GM10248 (cell line): ENCODE results near the gene PIP4K2A.
A peak's percentile ranks its signal among the peaks of the same experiment; 100 is the strongest.

Experiments
- CTCF ChIA-PET: fragments of 300-600 bp; sonication (Branson Sonifier 250); formaldehyde crosslinking; extraction: SDS; loops from one replicate; lab custom pipeline; 2021; ENCODE audit warnings: antibody characterized with exemption; lab: Yijun Ruan, JAX
- POLR2A ChIA-PET: fragments of 350-650 bp; sonication (Branson Sonifier 250); formaldehyde crosslinking; extraction: SDS; loops from one replicate; lab custom pipeline; 2020; ENCODE audit warnings: antibody characterized with exemption; lab: Yijun Ruan, JAX
- DNase-seq: peaks from one replicate; pipeline ENCODE4 v3.0.0; 2012; ENCODE audit errors: extremely low spot score
- CTCF ChIP-seq: IDR thresholded peaks from 2 replicates; pipeline ENCODE4 v1.5.1; 2012; ENCODE audit warnings: mild to moderate bottlenecking, low read depth; ENCODE audit errors: extremely low read depth, missing control alignments, control extremely low read depth

PIP4K2A gene

GRCh38 chr10:22690158-22690557 is 24.2 kb downstream of the PIP4K2A start:
- no peak for TF ChIP-seq CTCF
- no peak for DNase-seq
- POLR2A ChIA-PET: no interaction called here
- CTCF ChIA-PET: interaction anchor here (1.0 to 1.6 kb wide), 2 partner anchors 12 to 59 kb away, joined by 3 to 8 read pairs; no protein-coding TSS in a partner anchor

DNA sequence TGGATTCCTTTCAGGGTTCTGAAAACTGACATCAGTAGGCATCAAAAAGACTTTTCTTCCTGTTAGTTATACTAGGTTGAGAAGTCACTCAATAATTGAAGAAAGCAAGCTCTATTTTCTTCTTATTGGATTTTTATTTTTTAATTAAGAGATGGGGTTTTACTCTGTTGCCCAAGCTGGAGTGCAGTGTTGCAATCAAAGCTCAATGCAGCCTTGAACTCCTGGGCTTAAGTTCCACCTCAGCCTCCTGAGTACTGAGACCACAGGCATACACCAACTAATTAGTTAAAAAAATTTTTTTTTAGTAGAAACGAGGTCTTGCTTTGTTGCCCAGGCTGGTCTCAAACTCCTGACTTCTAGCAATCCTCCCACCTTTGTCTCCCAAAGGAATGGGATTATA is 28.0 kb downstream of the PIP4K2A start:
- no peak for TF ChIP-seq CTCF
- DNase-seq: no peak
- ChIA-PET POLR2A (no interaction called here), CTCF (no interaction called here)

GRCh38 chr10:22685926-22686325 is 28.5 kb downstream of the PIP4K2A start:
- no peak for DNase-seq
- TF ChIP-seq CTCF: no peak
- ChIA-PET POLR2A (no interaction called here), CTCF (interaction anchor here (1.9 kb wide), 1 partner anchor 15 kb away, joined by 7 read pairs; no protein-coding TSS in a partner anchor)

GRCh38 chr10:22684699-22685098 is 29.7 kb downstream of the PIP4K2A start:
- TF ChIP-seq CTCF: no peak
- no peak for DNase-seq
- CTCF ChIA-PET: interaction anchor here (0.8 to 2.3 kb wide), 6 partner anchors 8 to 83 kb away, joined by 3 to 7 read pairs (median 5); no protein-coding TSS in a partner anchor
- POLR2A ChIA-PET: interaction anchor here (1.0 to 1.2 kb wide), 2 partner anchors 20 to 79 kb away, joined by 3 to 4 read pairs; no protein-coding TSS in a partner anchor

DNA sequence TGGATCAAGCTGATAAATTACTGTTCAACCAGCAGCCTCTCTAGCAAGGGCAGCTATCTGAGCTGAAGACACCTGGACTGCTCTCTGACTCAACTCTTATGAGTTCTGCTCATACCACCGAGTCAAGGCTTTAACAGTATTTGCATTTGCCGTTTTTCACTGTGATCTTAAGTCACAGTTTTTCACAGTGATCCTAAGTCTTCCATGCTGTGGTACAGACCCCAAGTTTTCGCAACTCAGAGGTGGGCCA is 31.3 kb downstream of the PIP4K2A start:
- POLR2A ChIA-PET: interaction anchor here (1.0 to 1.1 kb wide), 2 partner anchors 10 to 53 kb away, joined by 4 read pairs; no protein-coding TSS in a partner anchor
- DNase-seq: peak; percentile 35
- TF ChIP-seq CTCF: no peak
- CTCF ChIA-PET: interaction anchor here (1.0 to 2.3 kb wide), 7 partner anchors 9 to 28 kb away, joined by 3 to 7 read pairs (median 5); no protein-coding TSS in a partner anchor

DNA sequence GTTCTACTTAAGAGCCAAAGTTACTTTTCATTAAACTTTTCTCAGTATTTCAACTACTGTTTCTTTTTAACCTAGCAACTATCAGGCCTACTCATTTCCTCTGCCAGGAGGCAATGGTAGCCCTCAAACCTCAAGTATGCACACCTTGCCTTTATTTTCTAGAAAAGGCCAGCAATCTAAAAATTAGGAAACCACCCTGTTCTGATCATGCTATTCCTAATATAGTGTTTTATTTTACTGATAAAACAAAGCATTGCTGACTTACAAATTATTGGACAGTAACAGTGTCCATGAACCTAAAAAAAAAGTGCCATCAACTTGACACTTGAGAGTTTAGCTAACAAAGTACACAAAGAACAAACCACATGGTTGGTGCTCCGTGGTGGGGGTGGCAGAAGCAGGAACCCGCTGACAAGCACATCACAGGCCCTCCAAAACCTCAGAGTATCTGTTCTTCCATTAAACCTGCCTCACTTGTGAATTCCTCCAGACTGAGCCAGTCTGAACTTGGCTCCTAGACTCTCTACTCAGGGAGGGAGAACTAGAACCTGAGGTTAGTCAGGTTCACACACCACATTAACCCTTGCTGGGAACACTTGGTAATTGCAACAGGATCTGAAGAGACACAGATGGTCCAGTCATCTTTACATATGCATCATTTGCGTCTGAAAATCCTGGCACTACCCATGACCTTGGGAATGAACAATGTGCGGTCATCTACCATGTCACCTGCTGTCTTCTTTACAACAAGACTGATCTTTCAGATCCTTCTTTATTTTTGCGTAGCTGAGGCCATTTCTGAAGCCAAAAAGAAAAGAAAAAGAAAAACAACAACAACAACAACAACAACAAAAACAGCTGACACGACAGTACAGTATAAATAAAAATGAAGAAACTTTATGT is 31.9 kb downstream of the PIP4K2A start:
- CTCF ChIA-PET: interaction anchor here (1.0 to 2.3 kb wide), 8 partner anchors 9 to 43 kb away, joined by 3 to 7 read pairs (median 4); no protein-coding TSS in a partner anchor
- POLR2A ChIA-PET: interaction anchor here (1.0 to 1.1 kb wide), 2 partner anchors 11 to 53 kb away, joined by 4 read pairs; no protein-coding TSS in a partner anchor
- peak; percentile 20 for DNase-seq
- TF ChIP-seq CTCF: no peak
